Hepatocyte (in vitro differentiated cells): Measurements from ENCODE around the gene RGS3. TPM values are rescaled to one million over a fixed set of nuclear protein-coding genes. Genes with fewer than 3 reads are reported as not detected.

Experiments
- DNase-seq: peaks from one replicate; pipeline ENCODE4 v3.0.0-alpha.2; 2016; ENCODE audit warnings: low spot score
- H2AFZ ChIP-seq: fragments of 200-600 bp; sonication (generic); 2 replicates; pipeline ENCODE4 v1.6.0; 2016; ENCODE audit warnings: antibody characterized with exemption, mild to moderate bottlenecking
- H3K27ac ChIP-seq: fragments of 200-600 bp; sonication (generic); 2 replicates; pipeline ENCODE4 v1.5.1; 2016; ENCODE audit warnings: mild to moderate bottlenecking
- H3K27me3 ChIP-seq: fragments of 200-600 bp; sonication (generic); 2 replicates; pipeline ENCODE4 v1.6.1; 2016
- H3K36me3 ChIP-seq: fragments of 200-600 bp; sonication (generic); replicated peaks from 2 replicates; pipeline ENCODE4 v1.5.1; 2016; ENCODE audit warnings: low read depth; ENCODE audit not compliant: insufficient read depth
- H3K4me1 ChIP-seq: fragments of 200-600 bp; sonication (generic); 2 replicates; pipeline ENCODE4 v1.5.1; 2016; ENCODE audit warnings: mild to moderate bottlenecking, moderate library complexity; ENCODE audit not compliant: insufficient read depth
- H3K4me2 ChIP-seq: fragments of 200-600 bp; sonication (generic); 2 replicates; pipeline ENCODE4 v1.6.0; 2016
- H3K4me3 ChIP-seq: fragments of 200-600 bp; sonication (generic); 2 replicates; pipeline ENCODE4 v1.5.1; 2016; ENCODE audit warnings: mild to moderate bottlenecking
- H3K79me2 ChIP-seq: fragments of 200-600 bp; sonication (generic); 2 replicates; pipeline ENCODE4 v1.6.0; 2017; ENCODE audit warnings: mild to moderate bottlenecking
- H3K9me2 ChIP-seq: fragments of 200-600 bp; sonication (generic); replicated peaks from 2 replicates; pipeline ENCODE4 v1.6.0; 2017; ENCODE audit warnings: mild to moderate bottlenecking; ENCODE audit not compliant: insufficient read depth
- H3K9me3 ChIP-seq: fragments of 200-600 bp; sonication (generic); 2 replicates; pipeline ENCODE4 v1.5.1; 2016; ENCODE audit warnings: low read depth, mild to moderate bottlenecking
- H4K20me1 ChIP-seq: fragments of 200-600 bp; sonication (generic); 2 replicates; pipeline ENCODE4 v1.6.0; 2016; ENCODE audit warnings: mild to moderate bottlenecking; ENCODE audit not compliant: insufficient read depth, poor library complexity, severe bottlenecking
- CTCF ChIP-seq: fragments of 200-600 bp; sonication (generic); IDR thresholded peaks from 2 replicates; pipeline ENCODE4 v1.5.1; 2016; ENCODE audit warnings: antibody characterized with exemption, mild to moderate bottlenecking; ENCODE audit not compliant: poor library complexity
- EZH2 ChIP-seq: fragments of 200-600 bp; sonication (generic); IDR thresholded peaks from 2 replicates; pipeline ENCODE4 v1.6.1; 2016; ENCODE audit warnings: antibody characterized with exemption, mild to moderate bottlenecking, borderline replicate concordance
- EZH2phosphoT487 ChIP-seq: fragments of 200-600 bp; sonication (generic); IDR thresholded peaks from one replicate; pipeline ENCODE4 v1.6.1; 2018; ENCODE audit warnings: antibody characterized with exemption, mild to moderate bottlenecking, low read depth, moderate library complexity; ENCODE audit not compliant: unreplicated experiment, severe bottlenecking
- WGBS: methylation state at CpG from one replicate; pipeline ENCODE4 v1.1.6; 2016; ENCODE audit warnings: low lambda C conversion rate; ENCODE audit errors: missing lambda C conversion rate; 5-methylcytosine and 5-hydroxymethylcytosine counted together
- polyA plus RNA-seq: library from polyadenylated mRNA; unstranded; fragments of >200 nt; fragmentation: Nextera tagmentation; extraction: Ambion mirVana; gene quantifications from 2 replicates; pipeline ENCODE4 v1.2.1, GENCODE V29; 2016
- total RNA-seq: library from RNA; depleted of rRNA; stranded (reverse); fragments of >200 nt; gene quantifications from 2 replicates; pipeline ENCODE4 v1.2.3, GENCODE V29; 2014

RGS3 gene
- total and polyA plus RNA-seq, 2 experiments from 2014 or later = 48.0 to 62.7 TPM

- TF ChIP-seq EZH2phosphoT487 (no peak), CTCF (no peak), EZH2 (no peak)
- no peaks in the 10 kb centered on the region for H3K9me2 ChIP-seq
- no peak for DNase-seq
- peaks cover 10% of the 10 kb centered on the region for H3K79me2 ChIP-seq
- no peaks in the 10 kb centered on the region for H3K27me3 ChIP-seq
- H4K20me1 ChIP-seq = no peaks in the 10 kb centered on the region
- no peaks in the 10 kb centered on the region for H3K9me3 ChIP-seq
- H3K4me3 ChIP-seq = no peak overlapping the region
- no peak overlapping the region for H2AFZ ChIP-seq
- 99% methylated on average over 4 of the region's 4 CpGs for WGBS
- no peak overlapping the region for H3K4me2 ChIP-seq
- peaks cover 15% of the 10 kb centered on the region for H3K4me1 ChIP-seq
- H3K36me3 ChIP-seq = no peaks in the 10 kb centered on the region
- H3K27ac ChIP-seq = no peak overlapping the region
Measured at GRCh38 chr9:113461943-113462342, 1.6 kb upstream of the RGS3 start.

- 81% methylated on average over 11 of the region's 11 CpGs for WGBS
- H3K27ac ChIP-seq = no peak overlapping the region
Measured at GRCh38 chr9:113462781-113463286, 693 bp upstream of the RGS3 start.

GRCh38 chr9:113464286-113464660, 746 bp downstream of the RGS3 start:
- Histone ChIP-seq H3K4me3 (no peak overlapping the region), H3K79me2 (peaks cover 25% of the 10 kb centered on the region), H4K20me1 (no peaks in the 10 kb centered on the region), H3K4me2 (peak overlapping the region; percentile 94), H3K9me2 (no peaks in the 10 kb centered on the region), H3K36me3 (no peaks in the 10 kb centered on the region), H3K9me3 (no peaks in the 10 kb centered on the region), H3K27ac (no peak overlapping the region), H2AFZ (no peak overlapping the region), H3K4me1 (peaks cover 15% of the 10 kb centered on the region), H3K27me3 (no peaks in the 10 kb centered on the region)
- 100% methylated on average over 1 of the region's 1 CpG for WGBS
- no peak for TF ChIP-seq CTCF
- no peak for TF ChIP-seq EZH2
- TF ChIP-seq EZH2phosphoT487 = no peak
- no peak for DNase-seq

More at GRCh38 chr9:113462781-113463286, 693 bp upstream of the RGS3 start:
- Histone ChIP-seq H3K4me1 (peaks cover 15% of the 10 kb centered on the region), H3K4me2 (peak overlapping the region; percentile 94), H3K79me2 (peaks cover 18% of the 10 kb centered on the region), H3K36me3 (no peaks in the 10 kb centered on the region), H3K27me3 (no peaks in the 10 kb centered on the region), H3K9me2 (no peaks in the 10 kb centered on the region), H3K9me3 (no peaks in the 10 kb centered on the region), H4K20me1 (no peaks in the 10 kb centered on the region), H3K4me3 (no peak overlapping the region), H2AFZ (no peak overlapping the region)
- DNase-seq = no peak
- TF ChIP-seq CTCF (no peak), EZH2phosphoT487 (no peak), EZH2 (no peak)
